ENCODE data around the gene SMNDC1. TPM values are rescaled to one million over a fixed set of nuclear protein-coding genes. Genes with fewer than 3 reads are reported as not detected.

The SMNDC1 gene
- total RNA-seq, 1 donor from 2014 or later: 12.3 TPM

DNA sequence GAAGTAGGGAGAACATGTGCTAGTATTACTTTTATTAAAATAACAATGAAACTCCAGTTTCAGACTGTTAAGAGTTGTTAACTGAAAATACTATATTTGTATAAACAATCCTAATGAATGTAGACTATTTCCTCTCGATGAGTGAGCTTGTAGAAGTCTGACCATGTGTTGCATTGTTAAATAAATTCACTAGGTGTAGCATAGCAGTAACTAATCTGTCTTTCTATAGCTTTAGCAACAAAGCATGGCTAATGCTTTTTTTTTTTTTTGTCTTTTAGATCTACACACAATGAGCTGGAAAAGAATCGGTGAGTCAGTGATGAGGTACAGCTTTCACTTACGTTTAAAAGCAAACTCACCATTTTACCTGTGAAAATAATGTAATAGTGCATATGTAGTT is 60.2 kb downstream of the SMNDC1 start:
- no peak overlapping the region for H3K27ac ChIP-seq
- no peak for TF ChIP-seq POLR2AphosphoS5 (IDR thresholded peaks at IDR 0.05; ENCODE audit: insufficient read depth in 1 of 2, low read depth in 1 of 2)
- TF ChIP-seq, protein P1, sequence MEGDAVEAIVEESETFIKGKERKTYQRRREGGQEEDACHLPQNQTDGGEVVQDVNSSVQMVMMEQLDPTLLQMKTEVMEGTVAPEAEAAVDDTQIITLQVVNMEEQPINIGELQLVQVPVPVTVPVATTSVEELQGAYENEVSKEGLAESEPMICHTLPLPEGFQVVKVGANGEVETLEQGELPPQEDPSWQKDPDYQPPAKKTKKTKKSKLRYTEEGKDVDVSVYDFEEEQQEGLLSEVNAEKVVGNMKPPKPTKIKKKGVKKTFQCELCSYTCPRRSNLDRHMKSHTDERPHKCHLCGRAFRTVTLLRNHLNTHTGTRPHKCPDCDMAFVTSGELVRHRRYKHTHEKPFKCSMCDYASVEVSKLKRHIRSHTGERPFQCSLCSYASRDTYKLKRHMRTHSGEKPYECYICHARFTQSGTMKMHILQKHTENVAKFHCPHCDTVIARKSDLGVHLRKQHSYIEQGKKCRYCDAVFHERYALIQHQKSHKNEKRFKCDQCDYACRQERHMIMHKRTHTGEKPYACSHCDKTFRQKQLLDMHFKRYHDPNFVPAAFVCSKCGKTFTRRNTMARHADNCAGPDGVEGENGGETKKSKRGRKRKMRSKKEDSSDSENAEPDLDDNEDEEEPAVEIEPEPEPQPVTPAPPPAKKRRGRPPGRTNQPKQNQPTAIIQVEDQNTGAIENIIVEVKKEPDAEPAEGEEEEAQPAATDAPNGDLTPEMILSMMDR (IDR thresholded peaks at IDR 0.05): no peak
- TF ChIP-seq POLR2A (IDR thresholded peaks at IDR 0.05): no peak
- H3K4me1 ChIP-seq: peaks cover 16% of the 10 kb centered on the region
- H3K27me3 ChIP-seq: no peaks in the 10 kb centered on the region
- no peak overlapping the region for H3K4me3 ChIP-seq
- intact Hi-C loops (cut with DNase I): no loop called here
- no peak for DNase-seq (ENCODE audit: extremely low spot score in 2 of 2)
- peaks cover 0 to 6% of the 10 kb centered on the region in 2 donors for H3K36me3 ChIP-seq
- H3K9me3 ChIP-seq: no peaks in the 10 kb centered on the region

DNA sequence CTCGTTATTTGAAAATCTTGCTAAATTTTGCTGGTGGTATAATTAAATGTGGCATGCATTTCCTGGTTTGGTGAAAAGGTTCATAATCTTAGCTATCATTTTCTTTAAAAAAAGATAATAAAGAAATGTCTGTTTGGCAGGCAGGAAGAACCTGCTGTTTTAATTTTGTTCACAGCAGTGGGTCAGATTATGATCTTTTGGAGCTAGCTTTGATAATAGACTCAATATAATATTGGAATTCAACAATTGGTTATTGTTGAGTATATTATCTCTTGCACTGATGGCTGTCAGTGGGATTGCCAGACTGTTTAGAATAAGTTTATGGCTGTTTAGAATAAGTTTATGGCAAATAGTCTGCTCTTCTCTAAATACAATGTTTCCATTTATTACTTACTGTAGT is 62.2 kb downstream of the SMNDC1 start:
- peaks cover 16% of the 10 kb centered on the region for H3K4me1 ChIP-seq
- no peak for DNase-seq (ENCODE audit: extremely low spot score in 2 of 2)
- TF ChIP-seq POLR2AphosphoS5 (IDR thresholded peaks at IDR 0.05; ENCODE audit: insufficient read depth in 1 of 2, low read depth in 1 of 2) (no peak), POLR2A (IDR thresholded peaks at IDR 0.05) (no peak)
- TF ChIP-seq, protein P1 (IDR thresholded peaks at IDR 0.05): no peak
- H3K9me3 ChIP-seq: no peaks in the 10 kb centered on the region
- intact Hi-C loops (cut with DNase I): no loop called here
- H3K4me3 ChIP-seq: no peak overlapping the region
- no peaks in the 10 kb centered on the region for H3K27me3 ChIP-seq
- H3K27ac ChIP-seq: no peak overlapping the region
- peaks cover 0 to 7% of the 10 kb centered on the region in 2 donors for H3K36me3 ChIP-seq

DNA sequence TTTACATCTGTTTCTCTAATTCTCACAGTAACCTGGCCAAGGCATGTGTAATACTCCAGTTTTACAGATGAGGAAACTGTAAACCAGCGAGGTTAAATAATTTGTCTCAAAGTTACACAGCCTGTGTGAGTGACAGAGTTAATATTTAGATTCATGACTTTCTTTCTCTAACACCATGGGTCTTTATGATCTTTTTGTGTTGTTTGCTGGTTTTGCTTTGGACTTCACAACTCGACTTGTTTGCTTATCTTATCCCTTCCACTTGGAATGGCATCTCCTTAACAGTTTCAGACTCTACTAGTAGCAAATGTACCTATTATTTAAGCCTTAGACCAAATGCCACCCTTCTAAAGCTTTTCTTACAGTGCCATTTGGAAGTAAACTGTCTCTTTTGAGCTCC is 62.9 kb downstream of the SMNDC1 start:
- Histone ChIP-seq H3K27me3 (no peaks in the 10 kb centered on the region), H3K4me1 (peaks cover 16% of the 10 kb centered on the region), H3K27ac (no peak overlapping the region), H3K36me3 (peaks cover 0 to 11% of the 10 kb centered on the region in 2 donors), H3K9me3 (no peaks in the 10 kb centered on the region), H3K4me3 (no peak overlapping the region)
- TF ChIP-seq POLR2A (IDR thresholded peaks at IDR 0.05): no peak
- TF ChIP-seq POLR2AphosphoS5 (IDR thresholded peaks at IDR 0.05; ENCODE audit: insufficient read depth in 1 of 2, low read depth in 1 of 2): no peak
- TF ChIP-seq, protein P1 (IDR thresholded peaks at IDR 0.05): no peak
- intact Hi-C loops (cut with DNase I): no loop called here
- no peak for DNase-seq (ENCODE audit: extremely low spot score in 2 of 2)

DNA sequence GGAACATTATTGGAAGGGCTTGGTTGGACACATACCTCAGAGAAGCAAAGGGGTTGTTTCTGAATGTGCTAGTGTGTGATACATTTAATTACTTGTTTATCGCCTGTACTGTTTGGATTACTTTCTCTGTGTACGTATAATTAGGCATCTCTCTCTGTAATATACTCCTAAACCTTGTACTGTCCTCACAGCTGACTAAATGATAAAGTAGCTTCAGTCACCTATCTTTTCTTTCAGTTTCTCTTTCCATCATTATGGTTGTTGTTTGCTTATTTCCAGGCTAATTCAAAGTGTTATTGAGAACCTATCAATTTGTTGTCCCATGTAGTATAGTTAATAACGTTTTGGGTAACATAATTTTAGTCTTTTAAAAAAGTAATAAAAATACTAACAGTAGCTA is 63.3 kb downstream of the SMNDC1 start:
- no peak overlapping the region for H3K4me3 ChIP-seq
- H3K27ac ChIP-seq: no peak overlapping the region
- no peaks in the 10 kb centered on the region for H3K9me3 ChIP-seq
- peaks cover 0 to 11% of the 10 kb centered on the region in 2 donors for H3K36me3 ChIP-seq
- H3K4me1 ChIP-seq: peaks cover 16% of the 10 kb centered on the region
- intact Hi-C loops (cut with DNase I): no loop called here
- H3K27me3 ChIP-seq: no peaks in the 10 kb centered on the region
- TF ChIP-seq POLR2AphosphoS5 (IDR thresholded peaks at IDR 0.05; ENCODE audit: insufficient read depth in 1 of 2, low read depth in 1 of 2) (no peak), POLR2A (IDR thresholded peaks at IDR 0.05) (no peak)
- TF ChIP-seq, protein P1 (IDR thresholded peaks at IDR 0.05): no peak
- no peak for DNase-seq (ENCODE audit: extremely low spot score in 2 of 2)

Other genes starting within 250 kb of the SMNDC1 start
- gene MXI1, start 97.3 kb downstream of the SMNDC1 start, total RNA-seq: 49.8 TPM
- 75.1 TPM for gene DUSP5, start 193.0 kb upstream of the SMNDC1 start, total RNA-seq